Gastrocnemius medialis (tissue), 4 donors: ENCODE measurements around the gene KLHL35.

Experiments
- POLR2A ChIP-seq, 2 donors: fragments of 450-650 bp; IDR thresholded peaks; one replicate each; pipeline ENCODE4 v1.6.1; 2017; ENCODE audit warnings: antibody characterized with exemption in 2 of 2, mild to moderate bottlenecking in 2 of 2, moderate library complexity in 2 of 2
- TF ChIP-seq, protein P1 (sequence below), 5 experiments: fragments of 450-650 bp in 3 of 5; fragments of 200-600 bp in 2 of 5; sonication (generic) in 2 of 5; IDR thresholded peaks in 4 of 5; conservative IDR thresholded peaks in 1 of 5; 1 replicate in 4 of 5; 2 replicates in 1 of 5; pipeline ENCODE4 v1.5.1; 2016 to 2019; ENCODE audit warnings: antibody characterized with exemption in 5 of 5, mild to moderate bottlenecking in 3 of 5, moderate library complexity in 3 of 5

DNA sequence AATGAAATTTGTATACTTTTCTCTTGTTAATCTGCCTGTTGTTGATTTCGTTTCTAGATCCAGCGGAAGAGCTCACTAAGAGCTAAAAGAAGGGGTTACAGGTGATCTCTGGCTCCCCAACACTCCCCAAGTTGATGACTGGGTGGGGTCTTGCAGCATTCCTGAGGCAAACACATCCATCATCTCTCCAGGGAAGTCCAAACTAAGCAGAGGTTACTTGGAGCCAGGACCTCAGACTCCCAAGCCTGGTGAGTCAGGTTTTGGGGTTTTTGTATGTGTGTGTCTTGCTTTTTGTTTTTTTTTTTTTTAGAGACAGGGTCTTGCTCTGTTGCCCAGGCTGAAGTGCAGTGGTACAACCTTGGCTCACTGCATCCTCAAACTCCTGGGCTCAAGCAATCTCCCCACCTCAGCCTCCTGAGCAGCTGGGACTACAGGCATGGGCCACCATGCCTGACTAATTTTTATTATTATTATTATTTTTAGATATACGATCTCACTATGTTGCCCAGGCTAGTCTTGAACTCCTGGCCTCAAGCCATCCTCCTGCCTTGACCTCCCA is 45.2 kb downstream of the KLHL35 start:
- TF ChIP-seq, protein P1, sequence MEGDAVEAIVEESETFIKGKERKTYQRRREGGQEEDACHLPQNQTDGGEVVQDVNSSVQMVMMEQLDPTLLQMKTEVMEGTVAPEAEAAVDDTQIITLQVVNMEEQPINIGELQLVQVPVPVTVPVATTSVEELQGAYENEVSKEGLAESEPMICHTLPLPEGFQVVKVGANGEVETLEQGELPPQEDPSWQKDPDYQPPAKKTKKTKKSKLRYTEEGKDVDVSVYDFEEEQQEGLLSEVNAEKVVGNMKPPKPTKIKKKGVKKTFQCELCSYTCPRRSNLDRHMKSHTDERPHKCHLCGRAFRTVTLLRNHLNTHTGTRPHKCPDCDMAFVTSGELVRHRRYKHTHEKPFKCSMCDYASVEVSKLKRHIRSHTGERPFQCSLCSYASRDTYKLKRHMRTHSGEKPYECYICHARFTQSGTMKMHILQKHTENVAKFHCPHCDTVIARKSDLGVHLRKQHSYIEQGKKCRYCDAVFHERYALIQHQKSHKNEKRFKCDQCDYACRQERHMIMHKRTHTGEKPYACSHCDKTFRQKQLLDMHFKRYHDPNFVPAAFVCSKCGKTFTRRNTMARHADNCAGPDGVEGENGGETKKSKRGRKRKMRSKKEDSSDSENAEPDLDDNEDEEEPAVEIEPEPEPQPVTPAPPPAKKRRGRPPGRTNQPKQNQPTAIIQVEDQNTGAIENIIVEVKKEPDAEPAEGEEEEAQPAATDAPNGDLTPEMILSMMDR (IDR thresholded peaks at IDR 0.05 in 4 of 5, conservative IDR thresholded peaks at IDR 0.05 in 1 of 5): no peak
- no peak for TF ChIP-seq POLR2A (IDR thresholded peaks at IDR 0.05)
